ENCODE measurements around the gene AKAP13.

GRCh38 chr15:85730001-85730820 lies 349.8 kb downstream of the AKAP13 start:
- TF ChIP-seq POLR2A (IDR thresholded peaks at IDR 0.05) (no peak), CTCF (IDR thresholded peaks at IDR 0.05) (peak; percentile 55 to 79 (median 66))

All from ovary (tissue), 3 donors.